WTC11 (cell line): Measurements from ENCODE around the gene LANCL2.

ENCODE experiments used
- AFF4 ChIP-seq: sonication (generic); formaldehyde crosslinking; IDR thresholded peaks from 2 replicates; pipeline ENCODE4 v1.8.1; 2023; ENCODE audit warnings: mild to moderate bottlenecking, missing genetic modification reagents, borderline replicate concordance
- CTCF ChIP-seq: fragments of 200-600 bp; IDR thresholded peaks from 2 replicates; pipeline ENCODE4 v1.8.0; 2022; ENCODE audit warnings: antibody characterized with exemption
- KAT7 ChIP-seq: sonication (generic); formaldehyde crosslinking; IDR thresholded peaks from 2 replicates; pipeline ENCODE4 v1.8.1; 2023; ENCODE audit warnings: missing genetic modification reagents, mild to moderate bottlenecking, borderline replicate concordance
- NR3C1 ChIP-seq: sonication (generic); formaldehyde crosslinking; conservative IDR thresholded peaks from 2 replicates; pipeline ENCODE4 v1.8.1; 2023; ENCODE audit warnings: low read depth, mild to moderate bottlenecking, missing genetic modification reagents
- SMAD3 ChIP-seq: sonication (generic); formaldehyde crosslinking; IDR thresholded peaks from 2 replicates; pipeline ENCODE4 v1.8.0; 2022; ENCODE audit warnings: missing genetic modification reagents, mild to moderate bottlenecking, borderline replicate concordance
- USF2 ChIP-seq: sonication (generic); formaldehyde crosslinking; IDR thresholded peaks from 2 replicates; pipeline ENCODE4 v1.8.1; 2023; ENCODE audit warnings: mild to moderate bottlenecking, missing genetic modification reagents, moderate library complexity
- ZNF121 ChIP-seq: sonication (generic); formaldehyde crosslinking; IDR thresholded peaks from 2 replicates; pipeline ENCODE4 v1.8.0; 2023; ENCODE audit warnings: missing genetic modification reagents
- TF ChIP-seq, protein P1 (sequence below): sonication (generic); formaldehyde crosslinking; IDR thresholded peaks from 2 replicates; pipeline ENCODE4 v1.8.0; 2023; ENCODE audit warnings: missing genetic modification reagents

GRCh38 chr7:55469271-55469681 is 104.1 kb downstream of the LANCL2 start:
- TF ChIP-seq ZNF121 (CRISPR knock-in tag), result no peak
- TF ChIP-seq CTCF, result no peak
- TF ChIP-seq USF2 (CRISPR knock-in tag), result no peak
- TF ChIP-seq NR3C1 (CRISPR knock-in tag), result no peak
- TF ChIP-seq AFF4, result no peak
- TF ChIP-seq, protein P1, sequence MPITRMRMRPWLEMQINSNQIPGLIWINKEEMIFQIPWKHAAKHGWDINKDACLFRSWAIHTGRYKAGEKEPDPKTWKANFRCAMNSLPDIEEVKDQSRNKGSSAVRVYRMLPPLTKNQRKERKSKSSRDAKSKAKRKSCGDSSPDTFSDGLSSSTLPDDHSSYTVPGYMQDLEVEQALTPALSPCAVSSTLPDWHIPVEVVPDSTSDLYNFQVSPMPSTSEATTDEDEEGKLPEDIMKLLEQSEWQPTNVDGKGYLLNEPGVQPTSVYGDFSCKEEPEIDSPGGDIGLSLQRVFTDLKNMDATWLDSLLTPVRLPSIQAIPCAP (CRISPR knock-in tag), result no peak
- no peak for TF ChIP-seq SMAD3 (CRISPR knock-in tag)
- TF ChIP-seq KAT7 (CRISPR knock-in tag), result no peak
